HEK293 (cell line): ENCODE data around the gene RASA3.

Experiments
- CTCF ChIA-PET: fragments of 350-600 bp; formaldehyde crosslinking; extraction: SDS; loops from one replicate; lab custom pipeline; 2021; ENCODE audit warnings: antibody characterized with exemption; lab: Yijun Ruan, JAX
- POLR2A ChIA-PET: fragments of 300-600 bp; formaldehyde crosslinking; extraction: SDS; loops from one replicate; lab custom pipeline; 2020; ENCODE audit warnings: antibody characterized with exemption, inconsistent platforms; lab: Yijun Ruan, JAX
- H3K27ac ChIP-seq: fragments of 200-500 bp; sonication (Bioruptor generic); 2 replicates; pipeline ENCODE4 v1.5.1; 2014; ENCODE audit warnings: low read depth, low read length, control low read depth, inconsistent platforms; ENCODE audit errors: extremely low read depth
- H3K36me3 ChIP-seq, 2 experiments: fragments of 200-500 bp in 1 of 2; sonication (Bioruptor generic) in 1 of 2; 1 replicate in 1 of 2; 2 replicates in 1 of 2; pipeline ENCODE4 v1.5.1; 2014 to 2017; ENCODE audit warnings: inconsistent platforms in 2 of 2, low read length in 2 of 2; ENCODE audit not compliant: control insufficient read depth in 2 of 2, insufficient read depth in 1 of 2
- H3K4me1 ChIP-seq: fragments of 200-500 bp; sonication (Bioruptor generic); 2 replicates; pipeline ENCODE4 v1.5.1; 2014; ENCODE audit warnings: mild to moderate bottlenecking, low read length, inconsistent platforms; ENCODE audit not compliant: control insufficient read depth, insufficient read depth
- H3K4me3 ChIP-seq: 2 replicates; pipeline ENCODE4 v1.5.1; 2011; ENCODE audit warnings: low read depth, mild to moderate bottlenecking, control low read depth, low read length, moderate library complexity
- H3K9me3 ChIP-seq: fragments of 200-500 bp; sonication (Bioruptor generic); 2 replicates; pipeline ENCODE4 v1.5.1; 2014; ENCODE audit warnings: low read depth, low read length, inconsistent platforms; ENCODE audit not compliant: control insufficient read depth, insufficient read depth
- FEZF1 ChIP-seq: fragments of 450-650 bp; formaldehyde crosslinking; IDR thresholded peaks from 2 replicates; pipeline ENCODE4 v1.5.1; 2016; ENCODE audit warnings: missing biosample characterization, missing genetic modification characterization
- GLI2 ChIP-seq: fragments of 450-650 bp; formaldehyde crosslinking; IDR thresholded peaks from 2 replicates; pipeline ENCODE4; 2017; ENCODE audit warnings: missing biosample characterization, missing genetic modification characterization, low read depth, borderline replicate concordance
- KLF16 ChIP-seq: fragments of 450-650 bp; formaldehyde crosslinking; IDR thresholded peaks from 2 replicates; pipeline ENCODE4 v1.5.1; 2017; ENCODE audit warnings: missing biosample characterization, missing genetic modification characterization
- KLF7 ChIP-seq: fragments of 450-650 bp; formaldehyde crosslinking; IDR thresholded peaks from 2 replicates; pipeline ENCODE4 v1.5.1; 2016; ENCODE audit warnings: missing biosample characterization, missing genetic modification characterization, borderline replicate concordance
- ZBTB20 ChIP-seq: fragments of 450-650 bp; formaldehyde crosslinking; IDR thresholded peaks from 2 replicates; pipeline ENCODE4 v1.5.1; 2016; ENCODE audit warnings: missing biosample characterization, missing genetic modification characterization
- ZFHX2 ChIP-seq: fragments of 450-650 bp; formaldehyde crosslinking; conservative IDR thresholded peaks from 2 replicates; pipeline ENCODE4 v1.5.1; 2016; ENCODE audit warnings: missing biosample characterization, missing genetic modification characterization
- ZNF292 ChIP-seq: fragments of 450-650 bp; formaldehyde crosslinking; IDR thresholded peaks from 2 replicates; pipeline ENCODE4 v1.5.1; 2016; ENCODE audit warnings: low read depth, missing biosample characterization, missing genetic modification characterization, borderline replicate concordance
- ZNF302 ChIP-seq: fragments of 450-650 bp; formaldehyde crosslinking; IDR thresholded peaks from 2 replicates; pipeline ENCODE4 v1.5.1; 2016; ENCODE audit warnings: missing biosample characterization, missing genetic modification characterization, low read depth
- ZNF335 ChIP-seq: fragments of 450-650 bp; formaldehyde crosslinking; conservative IDR thresholded peaks from 2 replicates; pipeline ENCODE4 v1.5.1; 2016; ENCODE audit warnings: missing biosample characterization, missing genetic modification characterization
- ZNF366 ChIP-seq: fragments of 450-650 bp; formaldehyde crosslinking; conservative IDR thresholded peaks from 2 replicates; pipeline ENCODE4 v1.5.1; 2016; ENCODE audit warnings: missing biosample characterization, missing genetic modification characterization
- ZNF510 ChIP-seq: fragments of 450-650 bp; formaldehyde crosslinking; IDR thresholded peaks from 2 replicates; pipeline ENCODE4 v1.5.1; 2018; ENCODE audit warnings: mild to moderate bottlenecking, missing genetic modification characterization, missing biosample characterization; ENCODE audit not compliant: insufficient replicate concordance
- ZNF596 ChIP-seq: fragments of 450-650 bp; IDR thresholded peaks from 2 replicates; pipeline ENCODE4 v1.5.0; 2018; ENCODE audit warnings: missing biosample characterization, mild to moderate bottlenecking, missing genetic modification characterization, moderate library complexity
- ZNF785 ChIP-seq: fragments of 450-650 bp; formaldehyde crosslinking; IDR thresholded peaks from 2 replicates; pipeline ENCODE4 v1.5.1; 2016; ENCODE audit warnings: missing biosample characterization, missing genetic modification characterization
- ZNF791 ChIP-seq: fragments of 450-650 bp; formaldehyde crosslinking; IDR thresholded peaks from 2 replicates; pipeline ENCODE4 v1.5.1; 2016; ENCODE audit warnings: missing biosample characterization, missing genetic modification characterization
- ZNF792 ChIP-seq: fragments of 450-650 bp; formaldehyde crosslinking; IDR thresholded peaks from 2 replicates; pipeline ENCODE4 v1.5.1; 2016; ENCODE audit warnings: missing biosample characterization, missing genetic modification characterization
- TF ChIP-seq, protein P1 (sequence below): fragments of 450-650 bp; formaldehyde crosslinking; conservative IDR thresholded peaks from 2 replicates; pipeline ENCODE4 v1.5.1; 2016; ENCODE audit warnings: low read depth, missing biosample characterization, missing genetic modification characterization
- TF ChIP-seq, protein P2 (sequence below): fragments of 450-650 bp; formaldehyde crosslinking; IDR thresholded peaks from 2 replicates; pipeline ENCODE4 v1.5.1; 2016; ENCODE audit warnings: missing biosample characterization, missing genetic modification characterization
- TF ChIP-seq, protein P3 (sequence below): fragments of 450-650 bp; formaldehyde crosslinking; IDR thresholded peaks from 2 replicates; pipeline ENCODE4 v1.5.1; 2016; ENCODE audit warnings: missing biosample characterization, missing genetic modification characterization
- TF ChIP-seq, protein P4 (sequence below): fragments of 450-650 bp; formaldehyde crosslinking; IDR thresholded peaks from 2 replicates; pipeline ENCODE4 v1.5.1; 2016; ENCODE audit warnings: missing biosample characterization, missing genetic modification characterization

The RASA3 gene

DNA sequence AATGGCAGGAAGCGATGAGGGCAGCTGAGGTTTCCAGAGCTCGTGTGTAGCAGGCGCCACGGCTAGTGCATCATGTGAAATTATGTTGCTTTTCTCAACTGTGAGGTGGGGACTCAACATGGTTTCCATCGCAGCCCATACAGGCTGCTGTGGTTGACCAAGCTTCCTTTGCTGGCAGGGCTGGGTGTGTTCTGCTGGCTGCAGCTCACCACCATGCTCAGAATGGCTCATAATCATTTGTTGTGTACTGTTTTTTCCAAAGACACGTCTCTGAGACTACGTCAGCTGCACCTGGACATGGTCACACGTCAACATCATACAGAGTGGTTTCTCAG, 16.1 kb upstream of the RASA3 start:
- H3K9me3 ChIP-seq, result no peaks in the 10 kb centered on the region
- no peak overlapping the region for H3K4me3 ChIP-seq
- ChIA-PET POLR2A (no interaction called here), CTCF (no interaction called here)
- no peak overlapping the region for H3K27ac ChIP-seq
- no peaks in the 10 kb centered on the region for H3K36me3 ChIP-seq
- H3K4me1 ChIP-seq, result no peaks in the 10 kb centered on the region
- TF ChIP-seq, protein P1, sequence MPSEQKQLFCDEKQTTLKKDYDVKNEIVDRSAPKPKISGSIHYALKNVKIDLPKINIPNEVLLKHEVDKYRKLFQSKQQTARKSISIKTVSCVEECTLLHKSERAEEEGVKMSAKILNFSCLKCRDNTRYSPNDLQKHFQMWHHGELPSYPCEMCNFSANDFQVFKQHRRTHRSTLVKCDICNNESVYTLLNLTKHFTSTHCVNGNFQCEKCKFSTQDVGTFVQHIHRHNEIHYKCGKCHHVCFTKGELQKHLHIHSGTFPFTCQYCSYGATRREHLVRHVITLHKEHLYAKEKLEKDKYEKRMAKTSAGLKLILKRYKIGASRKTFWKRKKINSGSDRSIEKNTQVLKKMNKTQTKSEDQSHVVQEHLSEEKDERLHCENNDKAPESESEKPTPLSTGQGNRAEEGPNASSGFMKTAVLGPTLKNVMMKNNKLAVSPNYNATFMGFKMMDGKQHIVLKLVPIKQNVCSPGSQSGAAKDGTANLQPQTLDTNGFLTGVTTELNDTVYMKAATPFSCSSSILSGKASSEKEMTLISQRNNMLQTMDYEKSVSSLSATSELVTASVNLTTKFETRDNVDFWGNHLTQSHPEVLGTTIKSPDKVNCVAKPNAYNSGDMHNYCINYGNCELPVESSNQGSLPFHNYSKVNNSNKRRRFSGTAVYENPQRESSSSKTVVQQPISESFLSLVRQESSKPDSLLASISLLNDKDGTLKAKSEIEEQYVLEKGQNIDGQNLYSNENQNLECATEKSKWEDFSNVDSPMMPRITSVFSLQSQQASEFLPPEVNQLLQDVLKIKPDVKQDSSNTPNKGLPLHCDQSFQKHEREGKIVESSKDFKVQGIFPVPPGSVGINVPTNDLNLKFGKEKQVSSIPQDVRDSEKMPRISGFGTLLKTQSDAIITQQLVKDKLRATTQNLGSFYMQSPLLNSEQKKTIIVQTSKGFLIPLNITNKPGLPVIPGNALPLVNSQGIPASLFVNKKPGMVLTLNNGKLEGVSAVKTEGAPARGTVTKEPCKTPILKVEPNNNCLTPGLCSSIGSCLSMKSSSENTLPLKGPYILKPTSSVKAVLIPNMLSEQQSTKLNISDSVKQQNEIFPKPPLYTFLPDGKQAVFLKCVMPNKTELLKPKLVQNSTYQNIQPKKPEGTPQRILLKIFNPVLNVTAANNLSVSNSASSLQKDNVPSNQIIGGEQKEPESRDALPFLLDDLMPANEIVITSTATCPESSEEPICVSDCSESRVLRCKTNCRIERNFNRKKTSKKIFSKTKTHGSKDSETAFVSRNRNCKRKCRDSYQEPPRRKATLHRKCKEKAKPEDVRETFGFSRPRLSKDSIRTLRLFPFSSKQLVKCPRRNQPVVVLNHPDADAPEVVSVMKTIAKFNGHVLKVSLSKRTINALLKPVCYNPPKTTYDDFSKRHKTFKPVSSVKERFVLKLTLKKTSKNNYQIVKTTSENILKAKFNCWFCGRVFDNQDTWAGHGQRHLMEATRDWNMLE (tag by site-specific recombination), result no peak
- TF ChIP-seq ZNF366 (no peak), ZFHX2 (tag by site-specific recombination) (no peak), GLI2 (tag by site-specific recombination) (no peak), ZBTB20 (tag by site-specific recombination) (no peak), ZNF792 (tag by site-specific recombination) (no peak), ZNF510 (tag by site-specific recombination) (no peak), KLF7 (no peak), ZNF791 (tag by site-specific recombination) (no peak), ZNF292 (no peak), ZNF785 (tag by site-specific recombination) (no peak), ZNF596 (no peak), FEZF1 (tag by site-specific recombination) (no peak), KLF16 (tag by site-specific recombination) (no peak), ZNF335 (tag by site-specific recombination) (no peak), ZNF302 (no peak)
- TF ChIP-seq, protein P2, sequence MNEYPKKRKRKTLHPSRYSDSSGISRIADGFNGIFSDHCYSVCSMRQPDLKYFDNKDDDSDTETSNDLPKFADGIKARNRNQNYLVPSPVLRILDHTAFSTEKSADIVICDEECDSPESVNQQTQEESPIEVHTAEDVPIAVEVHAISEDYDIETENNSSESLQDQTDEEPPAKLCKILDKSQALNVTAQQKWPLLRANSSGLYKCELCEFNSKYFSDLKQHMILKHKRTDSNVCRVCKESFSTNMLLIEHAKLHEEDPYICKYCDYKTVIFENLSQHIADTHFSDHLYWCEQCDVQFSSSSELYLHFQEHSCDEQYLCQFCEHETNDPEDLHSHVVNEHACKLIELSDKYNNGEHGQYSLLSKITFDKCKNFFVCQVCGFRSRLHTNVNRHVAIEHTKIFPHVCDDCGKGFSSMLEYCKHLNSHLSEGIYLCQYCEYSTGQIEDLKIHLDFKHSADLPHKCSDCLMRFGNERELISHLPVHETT, result no peak
- TF ChIP-seq, protein P3, sequence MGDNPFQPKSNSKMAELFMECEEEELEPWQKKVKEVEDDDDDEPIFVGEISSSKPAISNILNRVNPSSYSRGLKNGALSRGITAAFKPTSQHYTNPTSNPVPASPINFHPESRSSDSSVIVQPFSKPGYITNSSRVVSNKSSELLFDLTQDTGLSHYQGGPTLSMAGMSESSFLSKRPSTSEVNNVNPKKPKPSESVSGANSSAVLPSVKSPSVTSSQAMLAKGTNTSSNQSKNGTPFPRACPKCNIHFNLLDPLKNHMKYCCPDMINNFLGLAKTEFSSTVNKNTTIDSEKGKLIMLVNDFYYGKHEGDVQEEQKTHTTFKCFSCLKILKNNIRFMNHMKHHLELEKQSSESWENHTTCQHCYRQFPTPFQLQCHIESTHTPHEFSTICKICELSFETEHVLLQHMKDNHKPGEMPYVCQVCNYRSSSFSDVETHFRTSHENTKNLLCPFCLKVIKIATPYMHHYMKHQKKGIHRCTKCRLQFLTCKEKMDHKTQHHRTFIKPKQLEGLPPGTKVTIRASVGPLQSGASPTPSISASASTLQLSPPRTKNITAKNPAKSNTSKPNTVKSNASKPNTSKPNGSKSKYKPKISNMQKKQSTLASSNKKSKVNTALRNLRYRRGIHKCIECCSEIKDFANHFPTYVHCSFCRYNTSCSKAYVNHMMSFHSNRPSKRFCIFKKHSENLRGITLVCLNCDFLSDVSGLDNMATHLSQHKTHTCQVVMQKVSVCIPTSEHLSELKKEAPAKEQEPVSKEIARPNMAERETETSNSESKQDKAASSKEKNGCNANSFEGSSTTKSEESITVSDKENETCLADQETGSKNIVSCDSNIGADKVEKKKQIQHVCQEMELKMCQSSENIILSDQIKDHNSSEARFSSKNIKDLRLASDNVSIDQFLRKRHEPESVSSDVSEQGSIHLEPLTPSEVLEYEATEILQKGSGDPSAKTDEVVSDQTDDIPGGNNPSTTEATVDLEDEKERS (tag by site-specific recombination), result no peak
- TF ChIP-seq, protein P4, sequence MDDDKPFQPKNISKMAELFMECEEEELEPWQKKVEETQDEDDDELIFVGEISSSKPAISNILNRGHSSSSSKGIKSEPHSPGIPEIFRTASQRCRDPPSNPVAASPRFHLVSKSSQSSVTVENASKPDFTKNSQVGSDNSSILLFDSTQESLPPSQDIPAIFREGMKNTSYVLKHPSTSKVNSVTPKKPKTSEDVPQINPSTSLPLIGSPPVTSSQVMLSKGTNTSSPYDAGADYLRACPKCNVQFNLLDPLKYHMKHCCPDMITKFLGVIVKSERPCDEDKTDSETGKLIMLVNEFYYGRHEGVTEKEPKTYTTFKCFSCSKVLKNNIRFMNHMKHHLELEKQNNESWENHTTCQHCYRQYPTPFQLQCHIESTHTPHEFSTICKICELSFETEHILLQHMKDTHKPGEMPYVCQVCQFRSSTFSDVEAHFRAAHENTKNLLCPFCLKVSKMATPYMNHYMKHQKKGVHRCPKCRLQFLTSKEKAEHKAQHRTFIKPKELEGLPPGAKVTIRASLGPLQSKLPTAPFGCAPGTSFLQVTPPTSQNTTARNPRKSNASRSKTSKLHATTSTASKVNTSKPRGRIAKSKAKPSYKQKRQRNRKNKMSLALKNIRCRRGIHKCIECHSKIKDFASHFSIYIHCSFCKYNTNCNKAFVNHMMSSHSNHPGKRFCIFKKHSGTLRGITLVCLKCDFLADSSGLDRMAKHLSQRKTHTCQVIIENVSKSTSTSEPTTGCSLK (tag by site-specific recombination), result no peak
